GM10847 (cell line): ENCODE measurements around the gene TENT4B.

Source experiments
- POLR2A ChIP-seq: IDR thresholded peaks from 2 replicates; pipeline ENCODE4 v1.6.1; 2011; ENCODE audit not compliant: insufficient read length; ENCODE audit errors: extremely low read depth

Gene TENT4B

DNA sequence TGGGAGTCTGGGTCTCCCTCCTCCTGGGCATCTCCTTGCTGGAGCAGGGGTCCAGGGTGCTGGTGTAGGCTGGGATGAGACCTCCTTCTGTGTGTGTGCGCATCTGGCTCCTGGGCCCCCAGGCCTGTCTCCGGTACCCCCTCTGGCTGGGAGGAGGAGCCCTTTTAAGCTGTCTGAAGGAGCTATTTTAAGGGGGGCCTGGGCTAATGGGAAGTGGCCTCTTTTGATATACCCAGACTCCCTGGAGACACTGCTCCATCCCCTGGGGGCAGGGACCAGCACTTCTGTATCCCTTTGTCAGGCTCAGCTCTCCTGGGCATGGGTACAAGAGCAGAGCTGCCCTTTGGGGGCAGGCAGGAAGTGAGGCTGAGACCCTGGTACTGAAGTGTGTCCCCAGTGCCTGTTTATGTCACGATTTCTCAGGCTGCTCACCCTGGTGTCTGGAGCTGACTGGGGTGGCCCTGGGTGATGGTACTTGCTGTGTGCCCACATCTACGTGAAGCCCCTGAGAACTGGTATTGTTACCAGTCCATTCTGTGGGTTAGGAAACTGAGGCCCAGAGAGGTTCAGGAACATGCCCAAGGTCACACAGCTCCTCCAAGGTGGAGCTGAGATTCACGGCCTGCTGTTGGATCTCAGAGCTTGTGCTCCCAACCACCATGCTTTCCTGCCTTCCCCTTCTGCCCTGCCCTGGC lies 119.7 kb downstream of the TENT4B start:
- TF ChIP-seq POLR2A, result no peak

DNA sequence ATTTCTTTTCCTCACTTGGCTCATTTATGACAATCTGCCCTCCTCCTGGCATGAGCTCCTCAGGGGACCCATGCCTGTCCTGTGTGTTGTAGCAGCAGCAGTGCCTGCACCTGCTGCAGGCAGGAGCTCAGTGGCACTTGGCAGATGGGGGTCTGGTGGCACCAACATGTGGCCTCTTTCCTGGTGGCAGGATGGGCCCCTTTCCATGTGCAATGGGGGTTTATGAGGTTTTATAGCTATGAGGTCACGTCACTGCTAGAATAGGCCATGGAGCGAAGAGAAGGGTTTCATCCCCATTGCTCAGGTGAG lies 120.2 kb downstream of the TENT4B start:
- TF ChIP-seq POLR2A, result no peak

DNA sequence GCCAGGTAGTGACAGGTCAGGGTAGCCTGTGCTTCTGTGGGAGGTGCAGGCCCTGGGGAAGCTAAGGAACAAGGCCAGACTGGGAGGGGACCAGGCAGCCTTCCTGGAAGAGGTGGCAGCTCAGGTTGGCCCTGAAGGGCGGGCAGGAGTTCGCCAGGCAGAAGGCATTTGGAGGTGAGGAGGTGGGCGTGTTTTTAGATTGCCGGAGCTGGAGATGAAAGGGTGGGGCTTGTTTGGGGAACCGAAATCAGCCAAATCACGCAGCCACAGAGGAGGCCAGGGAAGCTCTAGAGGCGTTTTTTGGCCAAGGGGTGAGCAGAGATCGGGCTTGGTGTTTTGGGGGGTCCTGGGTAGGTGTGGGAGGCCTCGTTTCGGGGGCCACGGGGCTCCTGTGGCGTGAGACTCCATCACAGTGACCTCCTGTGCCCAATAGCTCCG lies 120.8 kb downstream of the TENT4B start:
- peak; percentile 34 for TF ChIP-seq POLR2A

DNA sequence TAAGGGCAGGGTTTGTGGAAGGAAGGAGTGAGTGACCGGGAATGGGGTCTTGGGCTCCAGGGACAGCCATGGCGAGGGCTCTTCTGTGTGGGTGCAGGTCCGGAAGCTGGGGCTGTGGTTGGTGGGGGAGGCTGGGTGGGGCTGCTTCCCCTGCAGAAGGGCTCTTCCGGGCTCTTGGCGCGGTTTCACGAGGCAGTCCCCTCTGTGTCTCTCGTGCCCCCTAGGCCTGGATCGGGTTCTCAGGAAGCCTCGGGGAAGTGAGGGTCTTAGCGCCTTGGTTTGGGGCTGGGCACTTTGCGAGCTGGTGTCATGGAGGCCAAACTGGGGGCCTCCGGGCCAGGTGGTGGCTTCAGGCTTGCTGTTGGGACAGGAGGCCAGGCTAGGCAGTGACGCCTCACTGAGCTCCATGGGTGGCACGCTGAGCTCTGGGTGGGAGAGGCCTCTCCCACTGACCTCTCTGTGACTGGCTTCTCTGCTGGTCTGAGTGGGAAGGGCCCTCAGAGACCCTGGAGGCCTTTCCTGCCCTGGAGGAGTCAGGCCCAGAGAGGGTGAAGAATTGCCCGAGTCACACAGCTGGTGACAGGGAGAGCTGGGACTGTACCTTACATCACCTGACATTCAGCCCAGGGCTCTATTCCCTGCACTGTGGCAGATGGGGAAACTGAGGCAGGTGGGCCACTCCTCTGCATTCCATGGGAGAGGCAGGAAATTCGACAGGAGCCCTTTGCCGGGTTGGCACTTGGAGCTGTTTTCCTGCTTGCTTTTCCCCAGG lies 121.4 kb downstream of the TENT4B start:
- TF ChIP-seq POLR2A, result no peak

DNA sequence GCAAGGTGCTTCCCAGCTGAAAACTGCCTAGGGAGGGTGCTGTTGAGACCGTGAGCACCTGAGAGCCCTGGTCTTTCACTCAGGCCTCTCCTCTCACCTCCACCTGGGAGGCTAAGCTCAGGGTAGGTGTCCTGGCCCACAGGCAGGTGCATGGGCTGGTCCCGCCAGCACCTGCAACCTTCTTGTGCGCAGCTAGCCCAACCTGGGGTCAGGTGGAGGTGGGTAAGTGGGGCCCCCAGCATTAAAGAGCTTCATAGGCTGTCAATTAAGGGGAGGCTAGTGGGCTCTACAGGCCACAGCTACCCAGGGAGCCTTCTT lies 122.0 kb downstream of the TENT4B start:
- no peak for TF ChIP-seq POLR2A

DNA sequence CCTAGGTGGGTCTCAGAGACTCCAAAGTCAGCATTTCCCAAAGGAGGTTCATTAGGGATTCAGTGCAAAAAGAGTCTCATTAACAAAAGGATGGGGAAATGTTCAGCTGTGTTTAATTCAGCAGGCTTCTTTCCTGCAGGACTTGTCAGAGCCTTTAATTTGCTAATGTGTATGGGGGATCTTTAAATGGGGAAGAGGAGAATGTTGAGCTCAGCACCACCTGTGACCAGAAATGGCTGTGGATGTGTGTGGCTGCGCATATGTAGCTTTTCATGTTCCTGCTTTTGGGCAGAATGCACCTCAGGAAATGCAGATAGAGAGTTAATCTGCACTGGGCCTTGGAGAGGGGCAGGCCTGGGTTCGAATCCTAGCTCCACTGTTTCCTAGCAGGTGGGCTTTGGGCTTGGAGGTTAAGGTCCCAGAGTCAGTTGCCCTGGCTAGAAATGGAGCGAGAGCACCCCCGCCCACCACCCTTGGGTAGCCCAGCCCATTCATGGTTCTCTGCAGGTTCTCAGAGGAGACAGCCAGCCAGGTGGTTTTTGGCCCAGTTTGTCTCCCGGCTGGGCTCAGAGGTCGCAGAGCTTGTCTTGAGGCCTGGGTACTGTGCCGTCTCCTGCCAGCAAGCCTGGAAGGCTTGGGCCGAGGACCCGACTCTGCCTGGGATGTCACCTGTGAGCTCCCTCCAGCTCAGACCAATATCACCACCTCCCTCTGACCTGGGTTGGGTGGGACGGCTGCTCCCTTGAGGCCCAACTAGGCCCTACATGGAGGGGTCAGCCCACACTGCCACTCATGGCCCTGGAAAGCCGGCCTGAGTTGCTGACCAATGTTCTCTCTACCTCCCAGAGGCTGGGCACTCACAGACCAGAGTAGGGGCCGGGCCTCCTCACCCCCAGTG lies 122.6 kb downstream of the TENT4B start:
- no peak for TF ChIP-seq POLR2A

DNA sequence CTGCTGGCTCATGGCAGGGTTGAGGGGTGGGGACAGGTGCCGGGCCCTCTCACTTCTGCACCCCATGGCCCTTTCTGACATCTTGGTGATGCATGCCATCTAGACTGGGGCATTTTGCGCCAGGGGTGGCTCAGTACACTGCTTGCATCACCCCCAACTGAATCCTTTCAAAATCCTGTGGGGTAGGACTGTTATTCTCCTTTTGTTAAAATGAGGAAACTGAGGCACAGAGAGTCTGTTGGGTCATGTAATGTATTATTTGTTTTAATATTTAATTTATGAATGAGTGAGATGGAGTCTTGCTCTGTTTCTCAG lies 123.2 kb downstream of the TENT4B start:
- no peak for TF ChIP-seq POLR2A

DNA sequence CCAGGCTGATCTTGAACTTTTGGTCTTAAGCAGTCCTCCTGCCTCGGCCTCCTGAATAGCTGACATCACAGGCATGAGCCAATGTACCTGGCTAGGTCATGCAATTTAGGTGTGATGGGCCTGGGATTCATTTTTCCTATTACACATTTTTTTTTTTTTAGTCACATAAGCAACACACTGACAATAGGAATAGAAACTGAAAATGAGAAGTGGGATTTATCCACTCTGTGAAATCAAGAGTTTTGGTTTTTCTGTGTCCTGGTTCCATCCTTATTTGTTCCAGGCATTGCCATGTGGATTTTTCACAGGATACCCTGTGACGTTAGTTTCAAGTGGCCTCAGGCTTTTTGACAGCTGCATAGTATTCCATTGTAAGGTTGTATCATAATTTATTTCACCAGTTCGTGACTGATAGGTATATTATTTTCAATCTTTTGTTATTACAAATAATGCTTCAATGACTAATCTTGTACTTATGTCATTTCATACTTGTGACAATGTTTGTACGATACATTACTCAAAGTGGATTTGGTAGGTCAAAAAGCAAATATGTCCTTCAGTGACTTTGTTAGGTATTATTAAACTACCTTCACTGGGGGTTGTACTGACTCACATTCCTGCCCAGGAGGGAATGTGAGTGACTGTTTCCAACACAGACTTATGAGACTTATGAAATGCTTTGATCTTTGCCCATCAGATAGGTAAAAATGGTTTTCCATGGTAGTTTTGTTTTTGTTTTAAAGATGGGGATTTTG lies 123.9 kb downstream of the TENT4B start:
- no peak for TF ChIP-seq POLR2A

DNA sequence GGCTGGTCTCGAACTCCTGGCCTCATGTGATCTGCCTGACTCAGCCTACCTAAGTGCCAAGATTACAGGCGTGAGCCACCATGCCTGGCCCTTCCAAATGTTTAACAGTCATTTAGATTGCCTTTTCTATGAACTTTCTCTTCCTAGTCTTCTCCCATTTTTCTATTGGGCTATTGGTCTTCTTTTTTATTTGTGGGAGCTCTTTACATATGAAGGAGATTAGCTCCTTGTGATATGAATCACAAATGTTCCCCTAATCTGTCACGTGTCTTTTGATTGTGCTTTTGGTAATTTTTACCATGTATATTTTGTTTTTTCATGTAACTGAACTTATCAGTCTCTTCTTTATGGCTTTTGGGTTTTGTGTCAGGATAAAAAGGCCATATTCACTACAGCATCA lies 125.1 kb downstream of the TENT4B start:
- TF ChIP-seq POLR2A, result no peak

DNA sequence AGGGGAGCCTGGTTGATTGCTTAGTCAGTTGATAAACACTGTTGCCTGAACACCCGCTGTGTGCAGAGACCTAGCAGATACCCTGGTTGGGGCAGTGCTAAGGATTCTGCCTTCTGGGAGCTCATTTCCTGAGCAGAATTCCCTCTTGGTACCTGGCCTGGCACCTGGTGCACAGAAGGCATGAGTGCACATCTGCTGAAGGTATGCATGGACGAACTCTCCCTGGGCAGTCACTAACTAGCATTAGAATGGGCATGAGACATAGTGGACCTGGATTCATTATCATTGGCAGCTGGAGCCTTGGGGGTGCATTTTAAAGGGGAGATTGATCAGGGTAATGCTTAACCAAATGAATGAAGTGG lies 126.4 kb downstream of the TENT4B start:
- TF ChIP-seq POLR2A, result no peak

DNA sequence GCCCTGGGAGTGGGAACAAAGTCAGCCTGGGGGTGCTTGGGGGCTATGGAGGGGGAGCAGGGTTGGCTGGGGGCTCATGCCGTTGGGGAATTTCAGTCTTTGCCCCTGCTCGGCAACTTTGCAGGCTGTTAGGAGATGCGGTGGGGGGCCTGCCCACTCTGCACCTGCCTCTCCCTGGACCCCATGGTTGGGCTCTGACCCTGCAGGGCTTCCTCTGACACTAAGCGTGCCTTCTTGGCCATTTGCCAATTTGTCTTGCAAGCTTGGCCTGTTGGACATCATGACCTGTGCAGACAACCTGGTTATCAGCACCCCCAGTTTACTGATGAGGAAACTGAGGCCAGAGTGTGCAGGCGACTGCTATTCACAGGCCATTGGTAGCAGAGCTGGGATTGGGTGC lies 127.8 kb downstream of the TENT4B start:
- TF ChIP-seq POLR2A, result no peak
